Measurements from ENCODE around the gene TTPAL. TPM values are rescaled to one million over a fixed set of nuclear protein-coding genes. Genes with fewer than 3 reads are reported as not detected.

TTPAL gene
- total RNA-seq, 1 experiment from 2014 or later, result 21.1 TPM

- H3K4me2 ChIP-seq (ENCODE audit: insufficient read depth, insufficient read length, low read length), result no peak overlapping the region
- no peaks in the 10 kb centered on the region for H3K23me2 ChIP-seq (ENCODE audit: insufficient read length, low read depth, low read length, poor library complexity, severe bottlenecking)
- H3T11ph ChIP-seq (ENCODE audit: low read length), result no peak overlapping the region
- no peak overlapping the region for H3K56ac ChIP-seq (ENCODE audit: insufficient read length, low read depth, low read length)
- H2BK20ac ChIP-seq (ENCODE audit: low read depth, low read length, poor library complexity, severe bottlenecking), result no peak overlapping the region
- no peak for TF ChIP-seq CTCF (conservative IDR thresholded peaks at IDR 0.05)
- no peak overlapping the region for H2BK12ac ChIP-seq (ENCODE audit: insufficient read length, low read depth, low read length)
- no peaks in the 10 kb centered on the region for H4K20me1 ChIP-seq (ENCODE audit: control insufficient read depth, insufficient read depth, insufficient read length)
- no peak overlapping the region for H3K27ac ChIP-seq (ENCODE audit: insufficient read length, low read depth, low read length)
- no peak overlapping the region for H2BK5ac ChIP-seq (ENCODE audit: insufficient read length, low read length)
- H3K27me3 ChIP-seq (ENCODE audit: insufficient read depth, low read length), result no peaks in the 10 kb centered on the region
- H3K79me1 ChIP-seq (ENCODE audit: insufficient read depth, low read depth, low read length, poor library complexity, severe bottlenecking), result no peaks in the 10 kb centered on the region
- H3K4me1 ChIP-seq (ENCODE audit: insufficient read depth, low read length), result no peaks in the 10 kb centered on the region
- WGBS (ENCODE audit: extremely low coverage, insufficient read length, low lambda C conversion rate), result no CpG with 5 or more reads among the region's 7 CpGs
- H3K79me2 ChIP-seq (ENCODE audit: insufficient read depth, low read length), result no peaks in the 10 kb centered on the region
- H4K5ac ChIP-seq (ENCODE audit: insufficient read length, low read depth, low read length), result no peak overlapping the region
- H2BK15ac ChIP-seq (ENCODE audit: low read depth, low read length), result no peak overlapping the region
- no peak overlapping the region for H4K8ac ChIP-seq (replicated peaks; ENCODE audit: insufficient read length, low read depth, low read length)
- no peak overlapping the region for H3K9ac ChIP-seq (ENCODE audit: extremely low read depth, insufficient read length, low read length)
- peak overlapping the region; percentile 25 for H3K18ac ChIP-seq (ENCODE audit: insufficient read length, low read depth, low read length)
- H2AFZ ChIP-seq (ENCODE audit: low read length), result no peak overlapping the region
- H2BK120ac ChIP-seq (ENCODE audit: low read depth, low read length, poor library complexity, severe bottlenecking), result no peak overlapping the region
- H3K4ac ChIP-seq (ENCODE audit: low read depth, low read length), result no peak overlapping the region
- H2AK5ac ChIP-seq (ENCODE audit: insufficient read length, low read length), result no peak overlapping the region
- no peak overlapping the region for H3K27ac Mint-ChIP-seq
- no peaks in the 10 kb centered on the region for H3K9me3 Mint-ChIP-seq
- H3K9me3 ChIP-seq (ENCODE audit: control insufficient read depth, low read depth, low read length), result no peaks in the 10 kb centered on the region
- H4K91ac ChIP-seq (ENCODE audit: insufficient read length, low read depth, low read length), result no peak overlapping the region
- H3K14ac ChIP-seq (ENCODE audit: insufficient read depth, low read length), result no peak overlapping the region
- H3K4me1 Mint-ChIP-seq, result peaks cover 0 to 4% of the 10 kb centered on the region in 2 experiments; a peak in 2 of 4 replicates
- no peak for DNase-seq
- no peak overlapping the region for H3K23ac ChIP-seq (ENCODE audit: insufficient read length, low read depth, low read length)
- no peak overlapping the region for H3K4me3 Mint-ChIP-seq
- H3K27me3 Mint-ChIP-seq (ENCODE audit: low read depth), result peaks cover 2% of the 10 kb centered on the region
- H3K36me3 Mint-ChIP-seq (ENCODE audit: insufficient read depth in 1 of 3, low read depth in 3 of 3), result no peaks in the 10 kb centered on the region
These were observed 24.7 kb upstream of the TTPAL start for GRCh38 chr20:44450903-44451450.

All from H9 (cell line).